Measurements from ENCODE around the gene FLNC.

GRCh38 chr7:128876978-128877755, 47.0 kb downstream of the FLNC start:
- TF ChIP-seq GATA2 (IDR thresholded peaks at IDR 0.05; ENCODE audit: low read depth, low read length) (no peak), GATA3 (IDR thresholded peaks at IDR 0.05; ENCODE audit: low read depth, low read length) (no peak)
